HEK293T (cell line): Measurements from ENCODE around the gene MTRF1.

Experiments used
- ARNT ChIP-seq: fragments of 450-650 bp; IDR thresholded peaks from 2 replicates; pipeline ENCODE4 v1.6.1; 2017; ENCODE audit warnings: mild to moderate bottlenecking
- CTBP1 ChIP-seq: fragments of 450-650 bp; IDR thresholded peaks from 2 replicates; pipeline ENCODE4 v1.6.1; 2016; ENCODE audit warnings: borderline replicate concordance
- ELF4 ChIP-seq: fragments of 450-650 bp; IDR thresholded peaks from 2 replicates; pipeline ENCODE4 v1.6.1; 2017; ENCODE audit warnings: antibody characterized with exemption
- FOXA1 ChIP-seq: fragments of 450-650 bp; IDR thresholded peaks from 2 replicates; pipeline ENCODE4 v1.6.1; 2016; ENCODE audit warnings: mild to moderate bottlenecking
- FOXM1 ChIP-seq: fragments of 450-650 bp; IDR thresholded peaks from 2 replicates; pipeline ENCODE4 v1.6.1; 2017; ENCODE audit warnings: mild to moderate bottlenecking, borderline replicate concordance
- HDGF ChIP-seq: fragments of 450-650 bp; IDR thresholded peaks from 2 replicates; pipeline ENCODE4 v1.6.1; 2017; ENCODE audit warnings: antibody characterized with exemption, borderline replicate concordance
- L3MBTL2 ChIP-seq: fragments of 450-650 bp; conservative IDR thresholded peaks from 2 replicates; pipeline ENCODE4 v1.6.1; 2016; ENCODE audit warnings: mild to moderate bottlenecking
- LEF1 ChIP-seq: fragments of 450-650 bp; IDR thresholded peaks from 2 replicates; pipeline ENCODE4 v1.6.1; 2017; ENCODE audit warnings: mild to moderate bottlenecking, borderline replicate concordance
- NFRKB ChIP-seq: fragments of 450-650 bp; IDR thresholded peaks from 2 replicates; pipeline ENCODE4 v1.6.1; 2016; ENCODE audit warnings: mild to moderate bottlenecking, moderate library complexity
- SP1 ChIP-seq: fragments of 450-650 bp; IDR thresholded peaks from 2 replicates; pipeline ENCODE4 v1.6.1; 2017
- SUZ12 ChIP-seq: fragments of 450-650 bp; IDR thresholded peaks from 2 replicates; pipeline ENCODE4 v1.6.1; 2016; ENCODE audit warnings: mild to moderate bottlenecking
- TARDBP ChIP-seq: fragments of 450-650 bp; IDR thresholded peaks from 2 replicates; pipeline ENCODE4 v1.6.1; 2016

- TF ChIP-seq ELF4 (no peak), NFRKB (no peak), FOXM1 (no peak), TARDBP (no peak), L3MBTL2 (no peak), SUZ12 (no peak), LEF1 (no peak), CTBP1 (no peak), HDGF (no peak), FOXA1 (no peak), SP1 (no peak), ARNT (no peak)
These were observed 21.8 kb downstream of the MTRF1 start for GRCh38 chr13:41241626-41242025.
